Hematopoietic multipotent progenitor cell treated with erythropoietin and hydrocortisone succinate and interleukin-3 and kit ligand, for 17 days (in vitro differentiated cells): ENCODE data around the gene PITPNC1.
"Not testable (repeated sequence)": the region's sequence is repeated elsewhere in the genome, so short reads cannot be mapped to it uniquely, and the experiment has no call there.

Experiments
- DNase-seq: peaks from one replicate; pipeline ENCODE4 v3.0.0-alpha.2; 2015; ENCODE audit warnings: low spot score

PITPNC1 gene

GRCh38 chr17:67687511-67687910, 310.4 kb downstream of the PITPNC1 start:
- DNase-seq = no peak

DNA sequence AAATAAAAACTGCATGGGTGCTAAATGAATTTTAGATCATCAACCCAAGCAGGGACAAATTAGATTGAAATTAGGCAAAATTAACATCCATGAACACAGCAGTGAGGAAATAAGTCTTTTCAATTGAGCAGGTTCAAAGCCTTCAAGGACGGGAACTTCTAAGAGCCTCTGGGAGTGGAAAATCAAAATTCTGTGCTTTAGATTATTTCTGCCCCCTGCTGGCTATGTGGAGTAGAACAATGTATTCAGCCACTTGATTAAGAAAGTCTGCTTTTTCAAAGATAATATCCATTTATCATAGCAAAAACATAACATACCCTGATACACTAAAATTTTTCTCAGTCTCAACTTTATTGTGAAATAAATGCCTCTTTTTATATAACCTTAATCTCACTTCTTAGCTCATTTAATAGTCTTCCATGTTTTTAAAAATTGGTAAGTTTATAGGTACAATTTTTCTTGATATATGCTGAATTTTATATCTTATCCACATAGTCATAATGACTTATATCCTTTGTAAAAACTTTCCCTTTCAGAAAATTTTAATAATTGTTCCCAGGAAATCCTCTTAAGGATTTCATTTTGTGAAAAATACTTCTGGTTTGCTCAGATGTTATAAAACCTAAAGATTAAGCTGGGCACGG, 312.6 kb downstream of the PITPNC1 start:
- DNase-seq = peak; percentile 70

GRCh38 chr17:67693811-67694210, 316.7 kb downstream of the PITPNC1 start:
- no peak for DNase-seq

DNA sequence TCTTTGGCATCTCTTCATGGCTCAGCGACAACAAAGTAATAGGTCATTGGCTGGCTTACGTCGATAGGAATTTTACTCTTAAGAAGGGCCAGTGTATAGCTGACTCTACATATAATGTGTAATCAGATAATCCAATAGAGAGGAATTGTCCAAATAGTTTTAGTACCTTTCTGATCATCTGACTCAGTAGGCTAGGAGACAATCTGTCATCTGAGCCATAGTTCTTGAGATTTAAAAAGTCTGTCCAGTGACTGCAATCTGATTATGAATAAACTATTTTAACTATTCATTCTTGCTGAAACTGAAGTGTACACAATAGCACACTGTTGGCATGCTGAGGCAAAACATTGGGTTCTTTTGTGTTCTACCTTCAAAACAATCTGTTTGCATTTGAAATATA, 319.3 kb downstream of the PITPNC1 start:
- no peak for DNase-seq

GRCh38 chr17:67696853-67697498, 319.9 kb downstream of the PITPNC1 start:
- no peak for DNase-seq

DNA sequence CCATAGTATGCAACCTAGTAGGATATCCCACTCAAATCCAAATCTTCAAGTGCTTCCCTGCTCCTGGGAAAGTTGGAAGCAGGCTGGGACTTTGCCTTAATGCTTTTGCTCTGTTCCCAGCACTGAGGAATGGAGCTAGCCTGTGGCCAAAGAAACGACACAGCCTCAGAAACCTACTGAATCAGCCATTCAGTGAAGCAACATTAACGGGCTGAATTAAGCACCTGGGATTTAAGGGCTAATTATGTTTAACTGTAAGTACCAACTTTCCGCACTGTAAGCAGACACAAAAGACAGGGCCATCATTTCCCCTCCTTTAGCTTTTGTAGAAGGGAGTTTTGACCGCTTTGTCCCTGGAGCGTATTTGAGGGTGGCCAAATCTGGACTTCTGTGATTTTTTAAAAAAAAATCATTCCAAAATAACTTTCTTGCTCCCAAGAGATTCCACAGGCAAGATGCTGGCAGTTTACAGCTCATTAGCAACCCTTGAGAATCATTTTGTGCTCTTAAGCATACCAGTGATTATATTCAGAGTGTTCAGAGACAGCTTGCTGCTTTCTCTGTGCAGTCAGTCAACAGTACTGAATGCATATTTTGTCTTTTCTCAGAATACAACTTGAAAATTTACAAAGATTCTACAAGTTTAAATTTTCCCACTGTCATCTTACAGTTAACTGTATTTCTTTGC, 323.1 kb downstream of the PITPNC1 start:
- no peak for DNase-seq

DNA sequence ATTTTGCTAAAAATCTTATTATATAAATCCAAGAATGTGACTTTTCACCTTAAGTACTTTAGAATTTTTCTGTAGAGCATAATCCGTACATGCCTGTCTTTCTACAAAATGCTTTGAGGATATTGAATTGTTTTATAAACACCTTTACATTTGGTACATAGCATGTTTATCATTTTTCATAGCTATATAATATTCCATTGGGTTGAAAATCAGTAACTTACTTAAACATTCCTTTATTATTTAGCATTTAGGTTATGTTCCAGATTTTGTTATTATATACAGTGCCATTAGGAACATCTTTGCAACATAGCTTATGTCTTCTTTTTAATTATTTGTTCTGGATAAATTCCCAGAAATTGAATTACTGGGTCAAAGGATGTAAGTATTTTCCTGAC, 323.6 kb downstream of the PITPNC1 start:
- DNase-seq = no peak

- DNase-seq = not testable (repeated sequence)
Measured at GRCh38 chr17:67702861-67703260, 325.8 kb downstream of the PITPNC1 start.

- DNase-seq = no peak
Measured at GRCh38 chr17:67707442-67707841, 330.4 kb downstream of the PITPNC1 start.

DNA sequence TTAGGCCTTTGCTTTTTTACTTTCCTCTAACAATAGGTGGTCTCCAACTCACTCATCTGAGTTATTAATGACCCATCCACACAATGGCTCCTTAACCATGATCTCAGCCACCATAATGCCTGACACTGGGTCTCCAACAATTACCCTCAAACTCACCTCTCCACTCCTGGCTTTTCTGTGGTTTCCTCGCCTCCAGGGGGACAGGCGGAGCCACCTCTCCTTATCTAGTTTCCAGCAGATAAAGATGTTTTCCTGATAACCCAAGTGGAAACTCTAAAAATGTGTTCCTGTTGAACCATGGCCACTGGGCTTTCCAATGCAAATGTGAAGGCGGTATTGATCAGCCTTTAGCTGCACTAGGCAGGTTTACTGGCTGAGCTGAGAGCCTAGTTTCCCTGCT, 331.3 kb downstream of the PITPNC1 start:
- no peak for DNase-seq

DNA sequence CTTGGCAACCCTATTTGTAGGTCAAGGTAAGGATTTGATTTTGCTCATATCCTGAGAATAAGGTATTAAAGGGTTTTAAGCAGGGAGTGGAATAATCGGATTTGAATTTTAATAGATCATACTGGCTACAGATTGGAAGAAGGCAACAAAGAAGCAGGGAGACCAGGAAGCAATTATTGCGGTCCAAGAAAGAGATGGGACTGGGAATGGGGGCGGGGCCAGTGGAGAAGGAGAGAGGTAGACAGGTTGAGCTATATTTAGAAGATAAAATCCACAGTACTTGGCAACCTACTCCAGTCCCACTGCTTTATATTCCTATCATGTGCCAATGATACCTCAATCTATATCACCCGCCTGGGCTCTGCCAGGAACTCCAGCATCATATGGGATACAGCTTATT, 334.8 kb downstream of the PITPNC1 start:
- DNase-seq = no peak

- DNase-seq = no peak
Measured at GRCh38 chr17:67712375-67712774, 335.3 kb downstream of the PITPNC1 start.

DNA sequence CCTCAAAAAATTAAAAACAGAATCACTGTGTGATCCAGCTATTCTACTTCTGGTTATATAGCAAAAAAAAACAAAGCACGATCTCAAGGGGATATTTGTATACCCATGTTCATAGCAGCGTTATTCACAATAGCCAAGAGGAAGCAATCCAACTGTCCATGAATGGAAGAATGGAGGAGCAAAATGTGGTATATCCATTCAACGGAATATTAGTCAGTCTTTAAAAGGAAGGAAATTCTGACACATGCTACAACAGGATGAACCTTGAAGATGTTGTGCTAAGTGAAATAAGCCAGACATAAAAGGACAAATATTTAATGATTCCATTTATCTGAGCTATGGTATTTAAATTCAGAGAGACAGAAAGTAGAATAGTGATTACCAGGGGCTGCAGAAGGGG, 336.1 kb downstream of the PITPNC1 start:
- no peak for DNase-seq

DNA sequence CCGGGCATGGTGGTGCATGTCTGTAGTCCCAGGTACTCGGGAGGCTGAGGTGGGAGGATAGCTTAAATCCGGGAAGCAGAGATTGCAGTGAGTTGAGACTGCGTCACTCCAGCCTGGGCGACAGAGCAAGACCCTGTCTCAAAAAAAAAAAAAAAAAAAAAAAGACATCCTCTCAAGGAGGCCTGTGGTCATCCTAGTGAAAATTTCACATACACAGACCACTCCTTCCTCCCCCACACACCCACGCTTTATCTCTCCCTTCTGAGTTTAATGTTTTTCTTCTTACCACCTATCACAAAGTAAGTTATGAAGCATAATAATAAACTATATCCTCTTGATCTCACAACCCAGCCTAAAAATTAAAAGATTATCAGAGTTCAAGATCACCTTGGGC, 339.3 kb downstream of the PITPNC1 start:
- DNase-seq = no peak

- DNase-seq = no peak
Measured at GRCh38 chr17:67717192-67717623, 340.1 kb downstream of the PITPNC1 start.

GRCh38 chr17:67717624-67718324, 340.7 kb downstream of the PITPNC1 start, which contains the start of gene NOL11:
TSS of gene NOL11 (plus strand) at chr17:67717936. CDS start at chr17:67717948, 12 bp downstream.
- DNase-seq = peak; percentile 99

- no peak for DNase-seq
Measured at GRCh38 chr17:67718325-67718941, 341.4 kb downstream of the PITPNC1 start.

DNA sequence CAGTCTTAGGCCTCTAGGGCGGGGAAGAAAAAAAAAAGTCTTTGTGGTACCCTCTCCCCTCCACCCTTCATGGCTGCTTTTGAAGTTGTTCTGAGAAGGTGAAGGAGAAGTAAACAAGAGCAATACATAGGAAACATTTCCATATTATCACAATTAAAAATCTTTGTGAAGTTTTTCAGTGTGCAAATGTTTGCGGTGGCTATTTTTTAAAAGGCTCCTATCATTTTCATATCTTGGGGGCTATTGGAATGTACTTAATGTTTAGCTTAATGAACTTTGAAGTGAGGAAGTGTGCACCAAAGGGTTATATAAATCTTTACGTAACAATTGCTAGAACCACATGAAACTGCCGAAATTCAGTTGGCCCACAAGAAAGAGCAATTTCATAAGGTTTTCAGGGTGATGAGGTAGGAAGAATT, 348.3 kb downstream of the PITPNC1 start:
- no peak for DNase-seq

DNA sequence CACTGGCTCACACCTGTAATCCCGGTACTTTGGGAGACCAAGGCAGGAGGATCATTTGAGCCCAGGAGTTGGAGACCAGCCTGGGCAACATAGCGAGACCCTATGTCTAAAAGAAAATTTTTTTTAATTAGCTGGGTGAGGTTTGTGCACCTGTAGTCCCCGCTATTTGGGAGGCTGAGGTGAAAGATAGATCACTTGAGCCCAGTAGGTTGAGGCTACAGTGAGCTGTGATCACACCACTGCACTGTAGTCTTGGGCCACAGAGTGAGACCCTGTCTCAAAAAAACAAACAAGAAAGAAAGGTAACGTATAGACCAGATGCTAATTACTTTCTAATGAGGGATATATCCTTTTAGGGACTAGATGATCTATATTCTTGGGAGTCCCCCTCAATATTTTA, 348.7 kb downstream of the PITPNC1 start:
- no peak for DNase-seq

DNA sequence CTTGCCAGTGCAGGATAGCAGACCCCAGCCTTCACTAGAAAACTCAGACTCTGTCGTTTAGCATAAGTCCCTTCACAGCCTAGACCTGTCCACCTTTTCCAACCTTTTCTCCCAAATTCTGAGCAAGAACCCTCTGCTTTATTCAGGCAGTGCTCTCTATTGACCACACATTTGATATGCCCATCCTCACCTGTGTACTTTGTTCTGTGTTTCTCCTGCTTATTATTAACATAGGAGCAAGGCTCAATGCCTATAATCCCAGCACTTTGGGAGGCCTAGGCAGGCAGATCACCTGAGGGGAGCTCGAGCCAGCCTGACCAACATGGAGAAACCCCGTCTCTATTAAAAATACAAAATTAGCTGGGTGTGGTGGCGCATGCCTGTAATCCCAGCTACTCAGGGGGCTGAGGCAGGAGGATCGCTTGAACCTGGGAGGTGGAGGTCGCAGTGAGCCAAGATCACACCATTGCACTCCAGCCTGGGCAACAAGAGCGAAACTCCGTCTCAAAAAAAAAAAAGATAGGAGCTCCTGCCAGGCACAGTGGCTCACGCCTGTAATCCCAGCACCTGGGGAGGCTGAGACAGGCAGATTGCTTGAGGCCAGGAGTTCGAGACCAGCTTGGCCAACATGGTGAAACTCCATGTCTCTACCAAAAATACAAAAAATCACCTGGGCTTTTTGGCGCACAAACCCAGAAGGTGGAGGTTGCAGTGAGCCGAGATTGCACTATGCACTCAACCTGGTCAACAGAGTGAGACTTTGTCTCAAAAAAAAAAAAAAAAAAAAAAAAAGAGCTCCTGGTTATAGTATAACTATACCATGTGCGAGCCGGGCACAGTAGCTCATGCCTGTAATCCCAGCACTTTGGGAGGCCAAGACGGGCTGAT, 350.3 kb downstream of the PITPNC1 start:
- DNase-seq = not testable (repeated sequence)

DNA sequence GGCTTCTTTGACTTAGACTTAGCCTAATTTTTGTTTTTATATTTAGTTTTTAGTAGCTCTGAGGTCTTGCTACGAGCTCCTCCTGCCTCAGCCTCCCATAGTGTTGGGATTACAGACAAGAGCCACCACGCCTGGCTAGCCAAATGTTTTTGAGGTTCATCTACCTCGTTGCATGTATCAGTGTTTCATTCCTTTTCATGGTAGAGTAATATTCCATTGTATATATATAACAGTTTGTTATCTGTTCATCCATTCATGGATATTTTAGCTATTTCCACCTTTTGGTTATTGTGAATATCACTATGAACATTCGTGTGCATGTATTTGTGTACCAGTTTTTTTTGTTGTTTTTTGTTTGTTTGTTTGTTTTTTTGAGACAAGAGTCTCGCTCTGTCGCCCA, 352.8 kb downstream of the PITPNC1 start:
- DNase-seq = no peak
